ENCODE results near the gene FRMD4A. TPM values are rescaled to one million over a fixed set of nuclear protein-coding genes. Genes with fewer than 3 reads are reported as not detected.

FRMD4A gene
- total RNA-seq, 1 experiment from 2014 or later = 0.23 TPM

GRCh38 chr10:13950543-13950939 lies 380.2 kb downstream of the FRMD4A start:
- no TSS peak for BruUV-seq (replicated peaks)
- peaks cover 14% of the 10 kb centered on the region for H3K9me3 Mint-ChIP-seq (ENCODE audit: unreplicated experiment)
- H3K4me3 Mint-ChIP-seq (ENCODE audit: unreplicated experiment) = no peak overlapping the region
- H3K27ac Mint-ChIP-seq (ENCODE audit: low read depth, unreplicated experiment) = no peak overlapping the region
- DNase-seq (ENCODE audit: unreplicated experiment) = no peak
- TF ChIP-seq, protein P1, sequence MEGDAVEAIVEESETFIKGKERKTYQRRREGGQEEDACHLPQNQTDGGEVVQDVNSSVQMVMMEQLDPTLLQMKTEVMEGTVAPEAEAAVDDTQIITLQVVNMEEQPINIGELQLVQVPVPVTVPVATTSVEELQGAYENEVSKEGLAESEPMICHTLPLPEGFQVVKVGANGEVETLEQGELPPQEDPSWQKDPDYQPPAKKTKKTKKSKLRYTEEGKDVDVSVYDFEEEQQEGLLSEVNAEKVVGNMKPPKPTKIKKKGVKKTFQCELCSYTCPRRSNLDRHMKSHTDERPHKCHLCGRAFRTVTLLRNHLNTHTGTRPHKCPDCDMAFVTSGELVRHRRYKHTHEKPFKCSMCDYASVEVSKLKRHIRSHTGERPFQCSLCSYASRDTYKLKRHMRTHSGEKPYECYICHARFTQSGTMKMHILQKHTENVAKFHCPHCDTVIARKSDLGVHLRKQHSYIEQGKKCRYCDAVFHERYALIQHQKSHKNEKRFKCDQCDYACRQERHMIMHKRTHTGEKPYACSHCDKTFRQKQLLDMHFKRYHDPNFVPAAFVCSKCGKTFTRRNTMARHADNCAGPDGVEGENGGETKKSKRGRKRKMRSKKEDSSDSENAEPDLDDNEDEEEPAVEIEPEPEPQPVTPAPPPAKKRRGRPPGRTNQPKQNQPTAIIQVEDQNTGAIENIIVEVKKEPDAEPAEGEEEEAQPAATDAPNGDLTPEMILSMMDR (IDR thresholded peaks at IDR 0.05; ENCODE audit: unreplicated experiment) = no peak
- intact Hi-C loops (cut with micrococcal nuclease) = no loop called here
- ChIA-PET POLR2A (no interaction called here), CTCF (interaction anchor here (0.6 to 0.7 kb wide), 3 partner anchors 67 to 195 kb away, joined by 3 to 4 read pairs (median 4); no protein-coding TSS in a partner anchor)
- H3K36me3 Mint-ChIP-seq (ENCODE audit: insufficient read depth, unreplicated experiment) = no peaks in the 10 kb centered on the region
- H3K4me1 Mint-ChIP-seq (ENCODE audit: insufficient read depth, unreplicated experiment) = peaks cover 5% of the 10 kb centered on the region
- H3K27me3 Mint-ChIP-seq (ENCODE audit: insufficient read depth, unreplicated experiment) = no peaks in the 10 kb centered on the region

DNA sequence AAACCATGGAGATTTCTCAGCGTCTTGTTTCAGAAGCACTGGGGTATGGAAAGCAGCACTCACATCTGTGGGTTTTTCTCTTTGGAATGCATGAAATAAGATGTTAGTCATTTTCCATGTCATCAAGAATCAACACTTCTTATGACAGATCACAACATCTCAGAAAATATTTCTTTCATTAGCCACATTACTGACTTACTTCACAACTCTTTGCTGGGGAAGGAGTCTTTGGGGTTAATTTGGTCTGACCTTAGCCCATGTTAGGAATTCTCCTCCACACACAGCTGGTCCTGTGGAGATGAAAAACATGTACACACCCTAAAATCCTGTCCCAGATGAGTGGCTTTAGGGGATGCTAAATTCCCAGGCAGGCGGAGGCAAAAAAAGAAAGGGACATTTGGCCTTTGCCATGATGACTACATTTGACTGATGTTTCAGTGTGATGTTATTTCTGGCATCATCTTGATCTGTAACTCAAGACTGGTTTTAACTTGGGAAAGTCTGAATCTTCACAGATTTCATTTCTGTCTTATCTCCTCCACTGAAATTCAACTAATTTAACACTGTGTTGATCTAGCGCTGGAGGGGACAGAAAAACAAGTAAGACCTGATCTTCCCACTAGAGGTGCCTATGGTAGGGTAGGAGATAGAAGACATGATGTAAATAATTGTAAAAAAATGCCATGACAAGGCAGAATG lies 380.7 kb downstream of the FRMD4A start:
- Mint-ChIP-seq H3K4me1 (ENCODE audit: insufficient read depth, unreplicated experiment) (peaks cover 5% of the 10 kb centered on the region), H3K36me3 (ENCODE audit: insufficient read depth, unreplicated experiment) (no peaks in the 10 kb centered on the region), H3K27ac (ENCODE audit: low read depth, unreplicated experiment) (no peak overlapping the region), H3K4me3 (ENCODE audit: unreplicated experiment) (no peak overlapping the region), H3K27me3 (ENCODE audit: insufficient read depth, unreplicated experiment) (no peaks in the 10 kb centered on the region), H3K9me3 (ENCODE audit: unreplicated experiment) (peaks cover 14% of the 10 kb centered on the region)
- TF ChIP-seq, protein P1 (IDR thresholded peaks at IDR 0.05; ENCODE audit: unreplicated experiment) = no peak
- BruUV-seq (replicated peaks) = no TSS peak
- ChIA-PET POLR2A (no interaction called here), CTCF (interaction anchor here (0.6 kb wide), 1 partner anchor 67 kb away, joined by 4 read pairs; no protein-coding TSS in a partner anchor)
- peak; percentile 21 for DNase-seq (ENCODE audit: unreplicated experiment)
- intact Hi-C loops (cut with micrococcal nuclease) = no loop called here

DNA sequence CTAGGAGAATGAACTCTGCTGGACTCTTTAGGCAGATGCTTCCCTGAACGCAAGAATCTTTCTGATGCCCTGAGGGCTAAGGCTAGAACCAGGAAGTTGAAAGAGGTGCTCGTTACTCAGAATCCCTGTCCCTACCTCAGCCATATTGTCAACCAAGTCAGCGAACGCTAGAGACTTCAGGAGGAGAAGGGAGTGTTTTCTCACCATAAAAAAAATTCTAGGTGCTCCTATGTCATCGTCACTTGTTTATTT lies 384.6 kb downstream of the FRMD4A start:
- intact Hi-C loops (cut with micrococcal nuclease) = no loop called here
- Mint-ChIP-seq H3K9me3 (ENCODE audit: unreplicated experiment) (peaks cover 13% of the 10 kb centered on the region), H3K36me3 (ENCODE audit: insufficient read depth, unreplicated experiment) (no peaks in the 10 kb centered on the region), H3K4me3 (ENCODE audit: unreplicated experiment) (no peak overlapping the region), H3K27ac (ENCODE audit: low read depth, unreplicated experiment) (no peak overlapping the region), H3K4me1 (ENCODE audit: insufficient read depth, unreplicated experiment) (peaks cover 5% of the 10 kb centered on the region), H3K27me3 (ENCODE audit: insufficient read depth, unreplicated experiment) (no peaks in the 10 kb centered on the region)
- DNase-seq (ENCODE audit: unreplicated experiment) = no peak
- POLR2A ChIA-PET = no interaction called here
- TF ChIP-seq, protein P1 (IDR thresholded peaks at IDR 0.05; ENCODE audit: unreplicated experiment) = no peak
- CTCF ChIA-PET = no interaction called here
- BruUV-seq (replicated peaks) = no TSS peak

DNA sequence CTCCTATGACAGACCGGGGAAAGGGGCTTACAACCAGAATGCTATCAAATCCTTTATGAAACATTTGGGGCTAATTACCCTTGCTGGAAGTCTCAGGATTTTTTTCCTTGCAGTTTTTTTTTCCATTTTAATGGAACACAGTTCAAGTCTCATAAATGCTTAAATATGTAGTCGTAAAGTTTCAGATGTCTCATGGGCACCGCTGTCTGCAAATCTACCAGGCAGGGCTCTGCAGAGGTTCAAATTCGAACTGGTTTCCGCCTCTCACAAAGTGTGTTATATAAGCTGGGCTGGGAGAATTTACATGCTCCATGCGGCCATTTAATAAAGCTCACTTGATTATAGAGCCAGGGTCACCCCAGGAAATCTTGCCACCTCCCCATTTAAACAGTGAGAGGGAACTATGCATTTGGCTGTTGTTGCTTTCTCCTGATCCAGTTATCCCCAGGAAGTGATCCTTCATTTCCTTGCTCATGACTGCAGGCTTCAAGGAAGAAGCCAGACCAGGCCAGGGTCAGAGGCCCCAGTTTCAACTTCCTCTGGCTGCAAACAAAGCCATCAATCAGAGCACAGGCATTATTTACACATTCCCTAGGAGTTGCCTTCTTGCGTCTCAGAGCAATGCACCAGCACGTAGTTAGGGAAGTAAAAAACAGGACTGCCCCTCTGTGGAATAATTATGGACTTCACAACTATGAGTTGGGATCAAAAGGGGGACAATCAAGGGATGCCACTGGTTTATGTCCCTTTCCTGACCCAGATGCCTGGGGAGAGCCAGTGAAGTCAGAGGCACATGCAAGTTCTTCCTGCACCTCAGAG lies 385.1 kb downstream of the FRMD4A start:
- TF ChIP-seq, protein P1 (IDR thresholded peaks at IDR 0.05; ENCODE audit: unreplicated experiment) = no peak

More for the DNA sequence above, 385.1 kb downstream of the FRMD4A start:
- H3K27me3 Mint-ChIP-seq (ENCODE audit: insufficient read depth, unreplicated experiment) = no peaks in the 10 kb centered on the region
- DNase-seq (ENCODE audit: unreplicated experiment) = no peak
- no peak overlapping the region for H3K27ac Mint-ChIP-seq (ENCODE audit: low read depth, unreplicated experiment)
- H3K4me1 Mint-ChIP-seq (ENCODE audit: insufficient read depth, unreplicated experiment) = peaks cover 5% of the 10 kb centered on the region
- CTCF ChIA-PET = no interaction called here
- H3K36me3 Mint-ChIP-seq (ENCODE audit: insufficient read depth, unreplicated experiment) = no peaks in the 10 kb centered on the region
- intact Hi-C loops (cut with micrococcal nuclease) = no loop called here
- POLR2A ChIA-PET = interaction anchor here (0.7 kb wide), 2 partner anchors 489 to 691 kb away, joined by 3 read pairs; no protein-coding TSS in a partner anchor
- H3K9me3 Mint-ChIP-seq (ENCODE audit: unreplicated experiment) = peaks cover 13% of the 10 kb centered on the region
- H3K4me3 Mint-ChIP-seq (ENCODE audit: unreplicated experiment) = no peak overlapping the region
- no TSS peak for BruUV-seq (replicated peaks)

Data from MCF 10A (cell line).